GM21526 (cell line): ENCODE results near the gene TSPAN18.

Experiments
- ATAC-seq: cut with Tn5 transposase; IDR thresholded peaks from one replicate; pipeline ENCODE4 v1.9.1; 2021; ENCODE audit warnings: moderate library complexity; ENCODE audit not compliant: unreplicated experiment, low FRiP score

Gene TSPAN18

DNA sequence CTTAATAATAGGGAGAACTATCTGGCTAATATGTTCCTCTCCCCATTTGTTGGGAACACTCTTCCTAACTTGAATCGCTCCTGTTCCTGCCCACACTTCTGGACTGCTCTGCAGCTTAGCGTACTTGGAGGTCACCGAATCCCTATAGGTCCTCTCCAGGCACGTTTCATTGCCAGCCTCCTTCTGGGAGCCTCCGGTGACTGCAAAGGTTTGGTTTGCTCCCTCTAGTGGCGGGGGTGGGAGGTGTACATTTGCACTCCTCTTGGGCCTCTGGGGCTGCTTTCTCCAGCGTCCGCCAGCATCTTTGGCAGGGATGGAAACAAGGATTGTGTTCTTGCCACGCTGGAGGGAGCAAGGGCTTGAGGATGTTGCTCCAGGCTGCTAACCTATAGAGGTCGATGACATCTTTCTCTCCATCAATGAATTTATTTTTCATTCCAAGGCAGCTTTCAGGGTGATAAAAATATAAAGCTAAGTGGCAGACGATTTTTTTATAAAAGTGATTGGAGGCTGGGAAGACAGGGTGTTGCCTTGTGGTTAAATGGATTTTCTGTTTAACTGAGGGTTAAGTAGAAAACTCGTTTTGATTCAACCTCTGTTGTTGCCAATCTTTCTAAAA, 48.7 kb downstream of the TSPAN18 start:
- no peak for ATAC-seq

DNA sequence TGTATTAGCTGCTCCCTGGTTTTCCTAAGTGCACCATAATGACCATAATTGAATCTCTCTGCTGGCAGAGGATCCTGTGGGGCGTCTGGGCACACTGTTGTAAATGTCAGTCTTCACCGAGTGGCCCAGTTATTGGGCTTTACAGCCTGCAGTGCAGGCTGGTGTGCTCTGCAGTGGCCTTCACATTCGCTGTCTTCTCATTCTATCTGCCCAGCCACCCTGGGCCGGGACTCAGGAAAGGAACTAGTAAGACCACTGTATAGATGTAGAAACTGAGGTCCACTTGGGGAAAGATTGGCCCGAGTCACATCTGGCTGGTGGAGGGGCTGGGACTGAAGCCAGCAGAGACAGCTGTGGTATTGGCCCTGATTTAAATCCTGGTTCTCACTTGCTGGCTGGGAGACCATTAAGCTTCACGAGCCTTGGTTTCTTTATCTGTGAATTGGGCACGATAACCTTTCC, 49.3 kb downstream of the TSPAN18 start:
- no peak for ATAC-seq

DNA sequence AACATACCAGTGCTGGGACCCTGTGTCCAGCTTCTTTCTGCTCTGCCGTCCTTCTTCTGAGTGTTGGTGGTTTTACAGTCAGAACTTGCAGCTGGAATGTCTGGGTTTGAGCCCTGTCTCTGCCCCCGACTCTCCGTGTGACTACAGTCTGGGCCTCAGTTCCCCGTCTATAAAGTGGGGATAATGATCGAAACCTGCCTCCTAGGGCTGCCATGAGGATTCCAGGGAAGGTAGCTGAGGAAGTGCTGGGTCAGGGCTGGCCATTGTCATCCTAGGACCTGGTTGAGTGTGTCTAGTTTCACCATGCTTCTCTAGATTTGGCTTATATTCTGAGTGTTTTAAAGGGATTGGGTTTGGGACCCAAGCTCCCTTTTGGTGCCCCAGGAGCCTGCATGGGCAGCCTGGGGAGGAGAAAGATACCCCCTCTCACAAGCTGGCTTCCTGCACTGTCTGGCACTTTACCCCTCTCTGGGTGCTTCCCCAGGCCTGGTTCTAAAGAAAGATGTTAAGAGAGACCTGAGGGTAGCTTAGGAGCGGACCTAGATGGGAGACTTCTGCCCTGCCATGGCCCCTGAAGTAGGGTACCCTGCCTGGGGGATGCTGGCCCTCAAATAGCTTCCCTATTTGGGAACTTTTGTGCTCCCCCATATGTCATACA, 49.9 kb downstream of the TSPAN18 start:
- ATAC-seq = no peak

DNA sequence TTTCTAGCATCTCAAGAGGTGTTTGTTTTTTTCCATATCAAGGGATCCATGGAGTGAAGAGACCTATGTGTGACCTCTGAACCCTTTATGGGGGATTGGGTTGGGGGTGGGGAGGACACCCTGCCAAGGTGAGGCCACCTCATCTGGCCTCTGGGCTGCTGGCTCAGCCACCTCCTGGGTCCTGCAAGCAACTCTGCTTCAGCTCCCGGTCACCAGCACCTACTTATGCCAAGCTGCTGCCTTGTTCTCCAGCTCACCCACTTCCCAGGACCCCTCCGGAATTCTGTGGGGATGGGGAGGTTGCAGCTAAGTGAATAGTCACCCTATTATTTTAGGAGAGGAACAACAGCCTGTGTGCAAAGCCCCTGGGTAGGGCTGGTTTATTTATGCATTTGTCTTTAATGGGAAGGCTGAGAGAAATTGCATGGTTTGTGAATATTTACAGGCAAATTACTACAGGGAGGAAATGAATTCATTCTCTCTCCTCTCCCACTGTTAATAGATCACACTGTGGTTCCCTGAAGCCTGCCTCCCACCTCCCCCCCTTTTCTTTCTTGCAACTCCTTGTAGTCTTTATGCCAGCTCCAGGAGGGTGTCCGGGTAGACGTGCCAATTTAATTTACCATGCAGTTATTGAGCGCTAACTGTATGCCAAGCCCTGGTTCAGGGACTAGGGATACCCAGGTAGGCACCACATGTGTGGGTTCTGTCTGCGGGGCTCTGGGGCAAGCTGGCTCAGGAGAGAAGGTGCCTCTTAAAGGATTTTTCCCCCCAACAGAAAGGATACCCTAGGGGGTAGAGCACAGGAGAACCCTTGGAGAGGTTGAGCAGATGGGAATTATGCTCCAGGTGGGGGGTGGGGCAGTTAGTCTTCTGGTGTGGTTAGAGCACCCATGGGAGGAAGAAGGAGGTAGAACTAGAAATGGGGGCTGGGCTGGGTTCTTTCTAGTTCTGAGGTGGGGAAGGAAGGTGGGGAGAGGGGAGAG, 50.7 kb downstream of the TSPAN18 start:
- no peak for ATAC-seq

DNA sequence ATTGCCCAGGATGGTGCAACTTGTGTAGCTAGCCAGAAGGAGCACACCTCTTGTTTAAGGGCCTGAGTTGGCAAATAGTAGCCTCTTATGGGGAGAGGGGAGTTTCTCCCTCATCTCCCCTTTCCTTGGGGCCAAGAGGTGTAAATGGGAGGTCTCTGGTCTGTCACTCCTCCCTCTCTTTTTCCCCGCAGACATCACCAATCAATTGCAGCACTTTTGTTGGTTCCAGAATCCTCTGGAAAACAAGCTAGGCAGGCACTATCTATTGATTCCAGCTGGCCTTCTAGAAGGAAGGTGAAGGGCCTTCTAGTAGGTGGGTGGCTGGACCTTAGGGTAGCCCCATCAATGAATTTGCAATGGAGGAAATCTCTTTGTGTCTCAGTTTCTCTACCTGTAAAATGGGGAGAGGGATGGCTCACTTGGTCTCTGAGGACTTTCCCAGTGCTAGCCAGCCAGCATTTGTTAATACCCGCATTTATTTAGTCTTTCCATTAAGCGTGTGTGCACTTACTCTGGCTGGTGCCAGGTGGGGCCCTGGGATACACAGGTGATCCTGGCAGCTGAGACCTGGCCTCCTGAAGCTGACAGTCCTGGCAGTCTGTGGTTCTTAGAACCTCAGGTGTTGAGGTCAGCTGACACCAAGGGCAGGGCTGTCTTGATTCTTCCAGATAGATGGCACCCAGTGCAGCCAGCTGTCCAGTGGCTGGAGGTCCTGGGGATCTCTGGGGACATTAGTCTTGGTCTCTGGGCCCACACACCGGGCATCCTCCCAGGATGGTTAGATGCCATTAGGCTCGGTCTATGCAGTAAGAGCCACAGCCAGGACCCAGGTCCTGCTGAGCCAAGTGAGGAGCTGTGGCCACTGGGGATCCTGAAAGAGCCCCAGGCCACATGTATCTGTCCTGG, 51.7 kb downstream of the TSPAN18 start:
- no peak for ATAC-seq

DNA sequence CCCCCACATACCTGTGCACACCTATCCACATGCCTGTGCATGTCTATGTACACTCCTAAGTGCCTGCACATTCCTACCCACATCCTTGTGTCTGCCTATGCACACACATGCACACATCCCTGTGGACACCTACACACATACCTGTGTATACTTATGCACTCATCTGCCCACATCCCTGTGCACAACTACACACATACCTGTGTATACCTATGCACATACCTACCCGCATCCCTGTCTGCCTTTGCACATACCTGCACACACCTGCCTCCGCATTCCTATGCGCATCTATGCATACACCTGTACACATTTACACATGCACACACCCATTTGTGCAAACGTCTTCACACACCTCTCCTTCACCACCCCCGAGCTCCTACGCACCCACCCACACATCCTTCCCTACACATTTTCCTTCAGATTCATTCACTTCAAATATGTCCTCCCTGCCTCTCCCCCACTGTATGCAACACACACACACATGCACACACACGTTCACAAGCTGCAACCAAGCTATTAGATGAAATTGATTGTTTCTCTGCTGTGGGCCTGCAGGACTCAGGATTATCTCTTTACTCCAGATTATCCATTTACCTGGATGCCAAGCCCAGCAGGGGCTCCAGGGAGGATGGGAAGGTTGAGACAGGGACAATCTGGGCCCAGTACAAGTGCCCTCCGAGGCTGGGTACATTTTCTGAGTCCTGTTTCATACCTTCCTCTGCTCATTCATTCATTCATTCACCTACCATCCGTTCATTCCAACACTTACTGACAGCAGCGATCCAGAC, 53.2 kb downstream of the TSPAN18 start:
- no peak for ATAC-seq

DNA sequence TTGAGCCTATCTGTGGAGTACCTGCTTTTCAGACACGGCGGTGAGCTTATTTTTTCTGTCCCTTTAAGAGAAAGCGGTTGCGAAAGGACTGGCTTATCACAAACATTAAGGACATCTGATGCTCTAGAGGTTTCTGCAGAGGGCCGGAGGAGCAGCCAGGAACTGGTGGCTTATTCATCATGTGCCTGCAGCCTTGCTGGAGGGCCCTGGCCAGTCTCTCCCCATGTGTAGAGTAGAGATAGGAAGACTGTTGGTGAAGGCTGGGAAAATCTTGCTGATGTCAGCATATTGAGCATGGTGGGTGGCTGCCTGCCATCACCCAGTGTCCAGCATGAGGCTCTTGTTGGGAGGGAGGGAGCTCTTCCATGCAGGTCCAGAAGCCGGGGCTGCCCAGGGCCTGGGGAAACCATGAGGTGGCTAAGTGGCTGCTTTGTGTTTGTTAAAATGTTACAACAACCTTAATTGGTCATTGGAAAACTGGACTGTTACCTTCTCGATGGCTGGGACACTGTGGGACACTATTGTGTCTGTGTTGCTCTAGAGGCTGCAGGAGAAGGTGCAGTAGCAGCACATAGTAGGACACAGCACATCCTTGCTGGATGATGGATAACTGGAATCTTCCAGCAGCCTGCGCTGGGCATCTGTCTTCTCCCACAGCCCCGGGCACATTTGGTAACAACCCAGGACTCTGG, 54.3 kb downstream of the TSPAN18 start:
- no peak for ATAC-seq

DNA sequence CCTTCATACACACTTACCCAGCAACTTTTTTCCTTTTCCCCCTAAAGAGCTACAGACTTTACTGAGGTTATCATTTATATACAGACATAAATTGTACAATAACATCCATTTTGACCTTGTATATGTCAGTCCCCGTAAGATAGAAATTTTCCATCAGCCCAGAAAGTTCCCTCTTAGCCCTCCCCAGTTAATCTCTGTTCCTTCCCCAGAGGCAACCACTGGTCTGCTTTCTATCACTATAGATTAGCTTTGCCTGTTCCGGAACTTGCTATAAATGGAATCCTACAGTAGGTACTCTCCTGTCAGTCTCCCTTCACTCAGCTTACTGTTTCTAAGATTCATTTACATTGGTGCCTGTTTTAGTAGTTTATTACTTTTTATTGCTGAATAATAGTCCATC, 54.9 kb downstream of the TSPAN18 start:
- ATAC-seq = no peak

DNA sequence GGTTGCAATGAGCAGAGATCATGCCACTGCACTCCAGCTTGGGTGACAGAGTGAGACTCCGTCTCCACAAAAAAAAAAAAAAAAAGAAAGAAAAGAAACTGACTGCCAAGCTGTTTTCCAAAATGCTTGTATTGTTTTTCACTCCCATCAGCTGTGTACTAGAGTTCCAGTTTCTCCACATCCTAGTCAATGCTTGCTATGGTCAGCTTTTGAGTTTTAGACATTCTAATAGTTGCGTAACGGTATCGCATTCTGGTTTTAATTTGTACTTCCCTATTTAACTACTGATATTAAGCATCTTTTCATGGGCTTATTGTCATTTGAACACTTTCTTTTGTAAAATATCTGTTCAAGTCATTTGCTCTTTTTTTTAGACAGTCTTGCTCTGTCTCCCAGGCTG, 55.7 kb downstream of the TSPAN18 start:
- no peak for ATAC-seq

DNA sequence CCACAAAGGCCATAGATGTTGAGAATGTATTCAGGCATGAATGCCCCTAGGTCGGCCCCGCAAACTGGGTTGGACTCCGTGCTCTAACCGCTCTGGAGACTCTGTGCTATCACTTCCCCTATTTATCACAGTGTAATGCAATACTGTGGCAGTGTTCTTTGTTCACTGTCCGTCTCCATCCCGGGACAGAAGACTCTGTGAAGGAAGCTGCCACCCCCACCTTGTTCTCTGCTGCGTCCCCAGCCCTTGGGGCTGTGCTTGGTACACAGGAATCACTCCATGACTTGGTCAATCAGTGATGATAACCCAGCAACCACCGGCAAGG, 57.6 kb downstream of the TSPAN18 start:
- ATAC-seq = no peak

DNA sequence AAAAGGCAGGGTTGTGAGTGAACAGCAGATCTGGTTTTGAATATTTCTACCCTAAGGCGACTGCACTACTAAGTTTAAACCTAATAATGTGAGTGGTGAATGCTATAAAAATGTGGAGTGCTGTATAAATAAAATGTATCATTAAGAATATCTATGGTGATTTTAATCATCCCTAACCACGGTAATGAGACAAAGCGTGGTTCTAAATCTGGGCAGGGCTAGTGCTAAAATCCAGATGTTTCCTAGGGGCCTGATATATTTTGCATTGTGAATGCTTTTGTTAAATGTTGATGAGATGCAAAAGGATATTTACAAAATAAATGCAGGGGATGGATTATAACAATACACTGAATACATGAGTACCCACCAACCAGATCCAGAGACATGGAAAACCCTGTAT, 58.1 kb downstream of the TSPAN18 start:
- ATAC-seq = no peak

DNA sequence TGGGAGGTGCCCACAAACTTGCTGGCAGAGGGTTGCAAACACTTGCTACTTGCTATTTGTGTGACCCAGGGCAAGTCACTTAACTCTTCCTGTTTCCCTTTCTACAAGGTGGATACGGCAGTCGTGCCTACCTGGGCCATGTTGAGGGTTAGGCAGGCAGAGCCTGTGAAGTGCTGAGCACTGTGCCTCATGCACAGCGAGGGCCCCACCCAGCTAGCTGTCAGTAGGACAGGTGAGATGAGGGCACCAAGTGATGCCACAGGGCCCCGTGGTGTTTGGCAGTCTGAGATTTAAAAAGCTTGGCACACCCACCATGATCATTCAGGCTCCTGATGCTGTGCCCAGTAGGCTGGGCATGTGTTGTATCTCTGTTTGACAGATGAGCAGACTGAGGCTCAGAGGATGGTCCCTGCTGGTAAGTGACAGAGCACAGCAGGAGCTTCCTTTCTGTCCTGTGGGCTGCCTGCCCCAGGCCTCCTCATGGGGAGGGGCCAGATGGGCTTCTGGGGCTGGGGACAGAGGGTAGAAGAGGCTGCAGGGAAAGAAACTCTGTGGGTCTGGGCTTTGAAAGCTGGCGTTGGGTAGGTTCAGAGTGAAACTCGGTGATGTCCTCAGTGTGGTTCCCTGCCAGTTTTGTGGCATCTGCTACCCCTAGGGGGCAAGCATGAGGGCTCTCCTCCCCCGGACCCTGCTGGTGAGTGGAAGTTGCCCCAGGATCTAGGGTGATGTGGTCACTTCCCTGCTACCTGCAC, 59.3 kb downstream of the TSPAN18 start:
- no peak for ATAC-seq

DNA sequence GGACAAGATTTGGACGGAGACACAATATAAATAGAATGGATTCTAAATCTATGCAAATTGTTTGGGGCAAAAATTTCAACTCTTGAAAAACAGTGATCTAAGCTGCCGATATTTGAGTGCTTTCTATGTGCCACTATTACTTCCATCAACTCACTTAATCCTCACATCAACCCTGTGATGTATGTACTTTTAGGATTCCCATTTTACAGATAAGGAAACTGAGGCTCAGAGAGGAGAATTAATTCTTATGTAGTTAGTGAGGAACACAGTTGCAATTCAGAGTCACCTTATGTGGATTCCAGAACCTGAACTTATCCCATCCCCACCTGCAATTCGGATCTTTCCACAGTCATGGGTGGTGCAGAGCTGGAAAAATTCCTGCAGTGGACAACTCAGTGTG, 60.3 kb downstream of the TSPAN18 start:
- no peak for ATAC-seq

DNA sequence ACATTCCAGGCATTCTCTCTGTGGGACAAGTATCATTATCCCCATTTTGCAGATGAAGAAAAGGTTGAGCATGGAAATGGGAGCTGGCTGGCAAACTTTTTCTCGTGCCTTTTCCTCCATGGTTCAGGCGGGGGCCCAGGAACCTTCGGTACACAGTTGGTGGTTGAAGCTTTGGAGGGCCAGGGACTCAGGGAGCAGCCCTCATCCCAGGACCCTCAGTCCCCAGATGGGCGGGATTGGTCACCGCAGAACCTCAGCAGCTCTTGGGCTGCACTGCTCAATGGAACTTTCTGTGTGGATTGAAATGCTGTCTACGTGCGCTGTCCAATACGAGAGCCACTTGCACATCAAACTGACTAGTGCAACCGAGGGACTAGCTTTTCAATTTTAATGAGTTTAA, 61.2 kb downstream of the TSPAN18 start:
- ATAC-seq = no peak

DNA sequence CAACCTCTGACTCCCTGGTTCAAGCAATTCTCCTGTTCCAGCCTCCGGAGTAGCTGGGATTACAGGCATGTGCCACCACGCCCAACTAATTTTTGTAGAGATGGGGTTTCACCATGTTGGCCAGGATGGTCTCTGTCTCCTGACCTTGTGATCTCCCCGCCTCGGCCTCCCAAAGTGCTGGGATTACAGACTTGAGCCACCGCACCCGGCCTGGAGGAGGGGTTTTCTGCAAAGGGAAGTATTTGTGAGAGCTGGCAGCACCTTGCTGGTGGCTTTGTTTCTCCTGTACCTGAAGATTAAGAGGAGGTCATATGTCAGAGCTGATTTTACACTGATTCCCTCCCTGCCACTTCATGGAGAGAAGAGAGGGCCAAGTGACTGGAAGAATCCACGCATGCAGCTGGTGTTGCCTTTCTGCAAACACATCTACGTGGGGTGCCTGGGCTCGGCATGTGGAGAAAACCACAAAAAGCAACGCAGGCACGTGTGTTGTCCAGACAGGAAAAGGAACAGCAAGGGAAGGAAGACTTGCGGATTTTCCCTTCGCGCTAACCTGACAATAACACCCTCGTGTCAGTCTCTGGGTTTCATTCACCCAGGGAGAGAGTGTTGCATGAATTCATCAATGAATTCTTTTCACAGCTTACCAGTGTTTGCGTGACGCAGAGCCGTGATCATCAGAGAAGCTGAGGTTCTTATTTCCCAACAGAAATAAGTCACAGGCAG, 61.9 kb downstream of the TSPAN18 start:
- no peak for ATAC-seq

DNA sequence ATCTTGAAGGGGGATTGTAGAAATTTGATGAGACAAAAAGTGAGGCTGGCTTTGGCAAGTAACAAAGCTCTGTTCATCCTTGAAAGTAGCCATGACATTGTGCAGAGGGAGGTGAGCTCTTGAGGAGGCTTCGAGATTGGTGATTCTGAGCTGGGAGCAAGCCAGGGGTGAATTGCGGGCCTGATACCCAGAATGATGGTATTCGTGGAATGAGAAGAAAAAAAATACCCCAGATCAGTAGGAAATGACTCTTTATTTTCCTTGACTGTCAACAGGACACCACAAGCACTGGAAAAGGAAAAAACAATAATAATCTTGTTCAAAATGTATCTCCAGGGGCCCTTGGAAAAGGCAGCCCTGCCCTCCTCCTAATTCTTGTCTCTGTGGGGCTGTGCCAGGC, 62.7 kb downstream of the TSPAN18 start:
- no peak for ATAC-seq

DNA sequence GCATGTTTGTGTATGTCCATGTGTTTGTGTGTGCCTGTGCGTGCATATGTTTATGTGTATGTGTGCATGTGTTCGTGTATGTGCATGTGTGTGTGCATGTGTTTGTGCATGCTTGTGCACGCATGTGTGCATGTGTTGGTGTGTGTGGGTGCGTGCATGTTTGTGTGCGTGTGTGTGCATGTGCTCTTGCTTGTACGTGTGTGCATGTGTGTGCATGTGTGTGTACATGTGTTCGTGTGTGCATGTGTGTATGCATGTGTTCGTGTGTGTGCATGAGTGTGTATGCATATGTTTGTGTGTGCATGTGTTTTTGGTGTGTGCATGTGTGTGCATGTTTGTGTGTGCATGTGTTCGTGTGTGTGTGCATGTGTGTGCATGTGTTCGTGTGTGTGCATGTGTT, 63.4 kb downstream of the TSPAN18 start:
- no peak for ATAC-seq
